Peyer's patch (tissue), 4 donors: ENCODE data around the gene SLC45A1. TPM values are rescaled to one million over a fixed set of nuclear protein-coding genes. Genes with fewer than 3 reads are reported as not detected.
"Not testable (repeated sequence)": the region's sequence is repeated elsewhere in the genome, so short reads cannot be mapped to it uniquely, and the experiment has no call there.

Experiments
- DNase-seq, 3 donors: peaks; one replicate each; pipeline ENCODE4 v3.0.0-alpha.2; 2017 to 2019
- H3K27ac ChIP-seq, 4 donors: fragments of 200-600 bp; sonication (generic); one replicate each; pipeline ENCODE4 v1.5.1; 2016 to 2019
- H3K27me3 ChIP-seq, 2 donors: fragments of 200-600 bp; sonication (generic); one replicate each; pipeline ENCODE4 v1.5.1; 2019
- H3K36me3 ChIP-seq, 3 donors: fragments of 200-600 bp; sonication (generic); one replicate each; pipeline ENCODE4 v1.5.1; 2016 to 2019
- H3K4me1 ChIP-seq, 4 donors: fragments of 200-600 bp; sonication (generic); one replicate each; pipeline ENCODE4 v1.5.1; 2016 to 2019
- H3K4me3 ChIP-seq, 4 donors: fragments of 200-600 bp; sonication (generic); 1 replicate in 3 of 4; 2 replicates in 1 of 4; pipeline ENCODE4 v1.5.1; 2016 to 2019; ENCODE audit warnings: mild to moderate bottlenecking in 1 of 4
- H3K9me3 ChIP-seq, 4 donors: fragments of 200-600 bp; sonication (generic); one replicate each; pipeline ENCODE4 v1.5.1; 2016 to 2019; ENCODE audit warnings: mild to moderate bottlenecking in 1 of 4
- CTCF ChIP-seq, 6 experiments: fragments of 450-650 bp in 4 of 6; fragments of 200-600 bp in 2 of 6; sonication (generic) in 1 of 6; IDR thresholded peaks; one replicate each; pipeline ENCODE4 v1.5.1; 2017 to 2019; ENCODE audit warnings: antibody characterized with exemption in 6 of 6, mild to moderate bottlenecking in 3 of 6, moderate library complexity in 1 of 6
- POLR2A ChIP-seq, 2 donors: fragments of 450-650 bp; IDR thresholded peaks; one replicate each; pipeline ENCODE4 v1.5.1; 2017; ENCODE audit warnings: antibody characterized with exemption in 2 of 2, mild to moderate bottlenecking in 2 of 2, moderate library complexity in 2 of 2
- total RNA-seq, 4 donors: library from RNA; depleted of rRNA; stranded (reverse); fragments of >200 nt; gene quantifications; one replicate each; pipeline ENCODE4 v1.1.0, GENCODE V29; 2016

SLC45A1 gene
- total RNA-seq, 4 donors from 2014 or later = 0.70 to 2.5 (median 1.1) TPM

- TF ChIP-seq POLR2A (IDR thresholded peaks at IDR 0.05) = no peak
- TF ChIP-seq CTCF (IDR thresholded peaks at IDR 0.05) = no peak
- Histone ChIP-seq H3K4me3 (no peak overlapping the region), H3K9me3 (no peaks in the 10 kb centered on the region), H3K27me3 (no peaks in the 10 kb centered on the region), H3K27ac (peak overlapping the region; percentile 34 to 75 (median 37)), H3K36me3 (peaks cover 0 to 18% (median 0%) of the 10 kb centered on the region in 3 donors), H3K4me1 (peaks cover 0 to 60% (median 7%) of the 10 kb centered on the region in 4 donors)
- DNase-seq = no peak
Observed at GRCh38 chr1:8378981-8379470, 61.1 kb downstream of the SLC45A1 start.

- H3K4me3 ChIP-seq = no peak overlapping the region
- no peak for DNase-seq
- peaks cover 0 to 18% (median 0%) of the 10 kb centered on the region in 3 donors for H3K36me3 ChIP-seq
- TF ChIP-seq POLR2A (IDR thresholded peaks at IDR 0.05) = no peak
- TF ChIP-seq CTCF (IDR thresholded peaks at IDR 0.05) = no peak
- H3K4me1 ChIP-seq = peaks cover 0 to 58% (median 7%) of the 10 kb centered on the region in 4 donors
- no peaks in the 10 kb centered on the region for H3K9me3 ChIP-seq
- H3K27me3 ChIP-seq = no peaks in the 10 kb centered on the region
- peak overlapping the region in 3 of 4 donors; percentile 34 to 75 (median 36) for H3K27ac ChIP-seq
Observed at GRCh38 chr1:8379513-8380186, 61.7 kb downstream of the SLC45A1 start.

DNA sequence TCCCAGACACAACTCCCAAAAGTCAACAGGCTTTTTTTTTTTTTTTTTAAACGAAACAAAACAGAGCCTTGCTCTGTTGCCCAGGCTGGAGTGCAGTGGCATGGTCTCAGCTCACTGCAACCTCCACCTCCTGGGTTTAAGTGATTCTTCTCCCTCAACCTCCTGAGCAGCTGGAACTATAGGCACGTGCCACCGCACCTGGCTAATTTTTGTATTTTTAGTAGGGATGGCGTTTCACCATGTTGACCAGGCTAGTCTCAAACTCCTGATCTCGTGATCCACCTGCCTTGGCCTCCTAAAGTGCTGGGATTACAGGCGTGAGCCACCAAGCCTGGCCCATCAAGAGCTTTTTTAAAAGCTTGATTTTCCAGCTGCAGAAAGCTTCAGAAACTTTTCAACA lies 62.4 kb downstream of the SLC45A1 start:
- peaks cover 0 to 18% (median 0%) of the 10 kb centered on the region in 3 donors for H3K36me3 ChIP-seq
- peaks cover 0 to 61% (median 7%) of the 10 kb centered on the region in 4 donors for H3K4me1 ChIP-seq
- H3K27me3 ChIP-seq, H3K9me3 ChIP-seq, H3K27ac ChIP-seq, H3K4me3 ChIP-seq, DNase-seq: not testable (repeated sequence)

GRCh38 chr1:8381618-8382017 lies 63.7 kb downstream of the SLC45A1 start:
- H3K4me3 ChIP-seq = no peak overlapping the region
- DNase-seq = no peak
- TF ChIP-seq POLR2A (IDR thresholded peaks at IDR 0.05) = no peak
- TF ChIP-seq CTCF (IDR thresholded peaks at IDR 0.05) = no peak
- H3K4me1 ChIP-seq = peaks cover 0 to 69% (median 7%) of the 10 kb centered on the region in 4 donors
- H3K9me3 ChIP-seq = no peaks in the 10 kb centered on the region
- H3K27me3 ChIP-seq = no peaks in the 10 kb centered on the region
- H3K36me3 ChIP-seq = peaks cover 0 to 18% (median 0%) of the 10 kb centered on the region in 3 donors
- H3K27ac ChIP-seq = no peak overlapping the region

- Histone ChIP-seq H3K9me3 (no peaks in the 10 kb centered on the region), H3K27ac (no peak overlapping the region), H3K27me3 (no peaks in the 10 kb centered on the region), H3K4me1 (peaks cover 0 to 73% (median 7%) of the 10 kb centered on the region in 4 donors), H3K4me3 (no peak overlapping the region), H3K36me3 (peaks cover 0 to 18% (median 0%) of the 10 kb centered on the region in 3 donors)
- TF ChIP-seq POLR2A (IDR thresholded peaks at IDR 0.05) (no peak), CTCF (IDR thresholded peaks at IDR 0.05) (no peak)
- DNase-seq = no peak
Observed at GRCh38 chr1:8382051-8382505, 64.2 kb downstream of the SLC45A1 start.
